Measurements from ENCODE around the gene GPR4.

GPR4 gene

DNA sequence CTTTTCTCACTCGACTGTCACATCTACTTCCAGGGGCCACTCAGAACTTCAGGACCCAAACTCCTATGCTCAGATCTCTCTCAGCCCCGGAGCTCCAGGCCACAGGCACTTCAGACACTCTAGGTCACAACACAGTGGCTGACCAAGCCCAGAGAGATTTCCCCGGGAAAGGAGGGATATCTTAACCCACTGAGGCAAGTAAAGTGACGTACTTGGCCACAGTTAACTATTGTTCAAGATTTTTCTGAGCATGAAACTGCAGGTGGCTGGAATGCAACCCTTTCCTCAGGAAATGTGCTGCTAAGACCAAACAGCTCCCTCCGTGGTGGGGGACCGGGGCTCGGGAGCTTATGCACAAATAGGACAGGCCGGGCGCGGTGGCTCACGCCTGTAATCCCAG, 41.3 kb downstream of the GPR4 start:
- H3K27ac ChIP-seq (ENCODE audit: low read depth, low read length), result no peak overlapping the region
- no peak overlapping the region for H3K9ac ChIP-seq (ENCODE audit: low read length)

DNA sequence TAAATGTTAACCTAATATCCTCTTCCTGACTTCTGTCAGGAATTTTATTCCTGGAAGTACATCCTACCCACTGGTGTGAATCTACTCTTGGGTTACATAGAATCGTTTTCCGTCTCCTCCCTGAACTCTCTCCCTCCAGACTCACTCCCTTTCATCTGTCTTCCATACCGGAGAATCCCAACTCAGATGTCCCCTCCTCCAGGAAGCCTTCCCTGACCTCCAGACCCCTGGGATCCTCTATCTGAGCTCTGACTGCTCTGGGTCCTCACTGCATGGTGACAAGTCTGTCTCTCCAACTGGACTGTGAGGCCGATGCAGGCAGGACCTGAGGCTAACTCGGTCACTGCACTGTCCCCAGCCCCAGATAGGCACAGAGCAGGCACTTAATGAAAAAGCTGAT, 42.0 kb downstream of the GPR4 start:
- Histone ChIP-seq H3K27ac (ENCODE audit: low read depth, low read length) (no peak overlapping the region), H3K9me3 (ENCODE audit: low read length) (no peaks in the 10 kb centered on the region), H3K27me3 (ENCODE audit: control insufficient read depth in 1 of 2, insufficient read depth in 2 of 2, low read length in 2 of 2) (no peaks in the 10 kb centered on the region), H3K9ac (ENCODE audit: low read length) (no peak overlapping the region), H3K4me1 (ENCODE audit: insufficient read depth, low read length) (no peaks in the 10 kb centered on the region), H3K4me3 (ENCODE audit: low read depth in 1 of 2, low read length in 2 of 2) (no peak overlapping the region), H3K36me3 (ENCODE audit: insufficient read depth, low read length) (no peaks in the 10 kb centered on the region)

More for the DNA sequence above, 41.3 kb downstream of the GPR4 start:
- Histone ChIP-seq H3K4me3 (ENCODE audit: low read depth in 1 of 2, low read length in 2 of 2) (no peak overlapping the region), H3K36me3 (ENCODE audit: insufficient read depth, low read length) (no peaks in the 10 kb centered on the region), H3K4me1 (ENCODE audit: insufficient read depth, low read length) (no peaks in the 10 kb centered on the region), H3K27me3 (ENCODE audit: control insufficient read depth in 1 of 2, insufficient read depth in 2 of 2, low read length in 2 of 2) (no peaks in the 10 kb centered on the region), H3K9me3 (ENCODE audit: low read length) (no peaks in the 10 kb centered on the region)

DNA sequence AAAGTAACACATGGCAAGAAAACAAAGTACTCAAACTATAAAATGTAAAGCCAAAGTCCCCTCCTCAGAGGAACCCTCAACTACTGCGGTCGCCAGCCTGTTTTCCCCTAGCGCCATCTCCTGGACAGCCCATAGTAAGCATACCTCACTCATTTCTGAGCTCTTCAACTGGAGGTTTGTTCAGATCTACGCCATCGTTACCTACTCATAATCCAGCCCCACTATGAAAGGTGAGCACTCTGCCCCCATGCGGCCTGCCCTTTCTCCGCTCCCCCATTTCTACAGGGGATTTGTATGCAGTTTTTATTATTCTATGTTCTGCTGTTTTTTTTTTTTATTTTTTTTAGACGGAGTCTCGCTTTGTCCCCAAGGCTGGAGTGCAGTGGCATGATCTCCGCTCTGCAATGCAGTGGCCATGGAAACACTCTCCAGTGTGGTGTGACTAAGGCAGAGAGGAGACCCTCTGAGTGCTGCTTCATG, 43.6 kb downstream of the GPR4 start:
- Histone ChIP-seq H3K27me3 (ENCODE audit: control insufficient read depth in 1 of 2, insufficient read depth in 2 of 2, low read length in 2 of 2) (no peaks in the 10 kb centered on the region), H3K27ac (ENCODE audit: low read depth, low read length) (no peak overlapping the region), H3K36me3 (ENCODE audit: insufficient read depth, low read length) (no peaks in the 10 kb centered on the region), H3K4me3 (ENCODE audit: low read depth in 1 of 2, low read length in 2 of 2) (no peak overlapping the region), H3K9ac (ENCODE audit: low read length) (no peak overlapping the region), H3K9me3 (ENCODE audit: low read length) (no peaks in the 10 kb centered on the region), H3K4me1 (ENCODE audit: insufficient read depth, low read length) (no peaks in the 10 kb centered on the region)

DNA sequence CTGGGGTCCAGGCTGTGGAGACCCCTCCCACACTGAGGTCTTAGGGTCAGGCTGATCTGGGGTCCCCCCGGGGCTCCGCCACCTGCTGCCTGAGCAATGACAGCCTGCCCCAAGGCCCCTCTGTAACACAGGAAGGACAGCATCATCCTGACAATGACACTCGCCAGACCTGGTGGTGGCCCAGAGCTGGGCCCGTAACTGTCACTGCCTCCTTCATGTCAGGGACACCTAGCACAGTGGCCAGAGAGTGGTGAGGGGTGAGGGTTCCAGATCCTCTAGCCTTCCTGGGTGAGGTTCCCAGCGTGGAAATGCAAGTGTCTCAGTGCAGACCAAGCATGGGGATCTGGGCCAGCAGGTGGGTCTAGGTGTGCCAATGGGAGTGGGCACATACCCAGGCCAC, 45.2 kb downstream of the GPR4 start:
- Histone ChIP-seq H3K27me3 (ENCODE audit: control insufficient read depth in 1 of 2, insufficient read depth in 2 of 2, low read length in 2 of 2) (no peaks in the 10 kb centered on the region), H3K4me3 (ENCODE audit: low read depth in 1 of 2, low read length in 2 of 2) (no peak overlapping the region), H3K9ac (ENCODE audit: low read length) (no peak overlapping the region), H3K36me3 (ENCODE audit: insufficient read depth, low read length) (no peaks in the 10 kb centered on the region), H3K27ac (ENCODE audit: low read depth, low read length) (no peak overlapping the region), H3K4me1 (ENCODE audit: insufficient read depth, low read length) (no peaks in the 10 kb centered on the region), H3K9me3 (ENCODE audit: low read length) (no peaks in the 10 kb centered on the region)

DNA sequence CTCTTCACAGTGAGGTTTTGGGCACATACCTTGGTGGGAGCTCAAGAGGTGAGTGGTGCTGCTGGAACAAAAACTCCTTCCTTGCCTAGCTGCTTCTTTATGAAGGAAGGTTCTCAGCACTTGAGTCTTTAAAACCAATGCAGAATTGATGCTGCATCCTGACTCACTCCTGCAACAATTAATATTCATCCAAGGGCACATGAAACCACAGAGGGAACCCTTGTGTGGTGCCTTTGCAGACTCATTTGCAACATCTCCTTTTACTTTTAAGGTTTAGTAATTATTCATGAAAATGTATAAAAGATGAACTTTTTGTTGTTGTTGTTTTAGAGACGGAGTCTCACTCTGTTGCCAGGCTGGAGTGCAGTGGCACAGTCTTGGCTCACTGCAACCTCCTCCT, 47.5 kb downstream of the GPR4 start:
- Histone ChIP-seq H3K4me3 (ENCODE audit: low read depth in 1 of 2, low read length in 2 of 2) (no peak overlapping the region), H3K27me3 (ENCODE audit: control insufficient read depth in 1 of 2, insufficient read depth in 2 of 2, low read length in 2 of 2) (no peaks in the 10 kb centered on the region), H3K36me3 (ENCODE audit: insufficient read depth, low read length) (no peaks in the 10 kb centered on the region), H3K9me3 (ENCODE audit: low read length) (no peaks in the 10 kb centered on the region), H3K27ac (ENCODE audit: low read depth, low read length) (no peak overlapping the region), H3K9ac (ENCODE audit: low read length) (no peak overlapping the region), H3K4me1 (ENCODE audit: insufficient read depth, low read length) (no peaks in the 10 kb centered on the region)

DNA sequence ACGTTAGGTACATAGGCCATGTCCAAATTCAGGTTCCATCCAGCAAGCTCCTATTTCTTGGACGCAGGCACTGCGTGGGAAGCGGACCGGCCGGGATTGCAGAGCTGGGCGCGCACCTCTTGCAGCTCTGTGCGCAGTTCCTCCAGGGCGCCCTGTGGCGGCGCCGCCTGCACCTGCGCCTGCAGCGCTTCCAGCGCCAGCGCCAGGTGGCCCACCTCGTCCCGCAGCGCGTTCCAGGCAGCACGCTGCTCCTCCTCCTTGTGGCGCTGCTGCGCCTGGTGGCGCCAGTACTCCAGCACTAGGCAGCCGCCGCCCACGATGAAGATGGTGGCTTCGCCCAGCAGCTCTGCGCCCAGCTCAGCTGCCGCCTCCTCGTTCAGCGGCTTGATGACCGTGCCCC, 48.5 kb downstream of the GPR4 start:
- Histone ChIP-seq H3K9me3 (ENCODE audit: low read length) (no peaks in the 10 kb centered on the region), H3K9ac (ENCODE audit: low read length) (no peak overlapping the region), H3K27me3 (ENCODE audit: control insufficient read depth in 1 of 2, insufficient read depth in 2 of 2, low read length in 2 of 2) (no peaks in the 10 kb centered on the region), H3K36me3 (ENCODE audit: insufficient read depth, low read length) (no peaks in the 10 kb centered on the region), H3K4me1 (ENCODE audit: insufficient read depth, low read length) (no peaks in the 10 kb centered on the region), H3K27ac (ENCODE audit: low read depth, low read length) (no peak overlapping the region), H3K4me3 (ENCODE audit: low read depth in 1 of 2, low read length in 2 of 2) (no peak overlapping the region)

DNA sequence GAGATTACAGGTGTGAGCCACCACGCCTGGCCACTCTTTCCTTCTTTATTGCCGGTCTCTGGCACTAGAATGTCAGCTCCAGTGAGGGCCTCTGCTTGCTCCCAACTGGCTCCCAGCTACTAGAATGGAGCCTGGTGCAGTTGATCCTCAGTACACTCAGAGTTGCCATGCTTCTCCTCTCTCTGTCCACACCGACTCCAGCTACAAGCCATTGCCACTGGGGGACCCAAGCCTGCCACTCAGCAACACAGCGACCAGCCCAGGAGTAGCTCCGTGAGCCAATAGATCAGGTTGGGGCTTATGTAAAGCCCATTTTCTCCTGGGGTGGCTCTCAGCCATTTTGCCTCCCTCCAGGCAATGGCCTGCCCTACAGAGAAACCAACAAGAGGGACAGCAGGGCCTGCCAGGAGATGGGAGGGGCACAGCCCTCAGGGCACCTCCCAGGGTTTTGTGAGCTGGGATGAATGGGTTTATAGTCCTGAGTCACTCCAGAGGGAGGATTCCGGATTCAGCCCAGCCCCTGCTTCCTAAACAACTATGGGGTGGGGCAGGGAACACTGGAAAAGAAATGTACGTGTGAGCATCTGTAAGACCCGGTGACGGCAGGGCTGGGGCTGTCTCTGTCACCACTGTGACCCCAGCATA, 53.9 kb downstream of the GPR4 start:
- Histone ChIP-seq H3K36me3 (ENCODE audit: insufficient read depth, low read length) (no peaks in the 10 kb centered on the region), H3K4me1 (ENCODE audit: insufficient read depth, low read length) (no peaks in the 10 kb centered on the region), H3K9ac (ENCODE audit: low read length) (no peak overlapping the region), H3K9me3 (ENCODE audit: low read length) (no peaks in the 10 kb centered on the region), H3K4me3 (ENCODE audit: low read depth in 1 of 2, low read length in 2 of 2) (no peak overlapping the region), H3K27ac (ENCODE audit: low read depth, low read length) (no peak overlapping the region), H3K27me3 (ENCODE audit: control insufficient read depth in 1 of 2, insufficient read depth in 2 of 2, low read length in 2 of 2) (no peaks in the 10 kb centered on the region)

DNA sequence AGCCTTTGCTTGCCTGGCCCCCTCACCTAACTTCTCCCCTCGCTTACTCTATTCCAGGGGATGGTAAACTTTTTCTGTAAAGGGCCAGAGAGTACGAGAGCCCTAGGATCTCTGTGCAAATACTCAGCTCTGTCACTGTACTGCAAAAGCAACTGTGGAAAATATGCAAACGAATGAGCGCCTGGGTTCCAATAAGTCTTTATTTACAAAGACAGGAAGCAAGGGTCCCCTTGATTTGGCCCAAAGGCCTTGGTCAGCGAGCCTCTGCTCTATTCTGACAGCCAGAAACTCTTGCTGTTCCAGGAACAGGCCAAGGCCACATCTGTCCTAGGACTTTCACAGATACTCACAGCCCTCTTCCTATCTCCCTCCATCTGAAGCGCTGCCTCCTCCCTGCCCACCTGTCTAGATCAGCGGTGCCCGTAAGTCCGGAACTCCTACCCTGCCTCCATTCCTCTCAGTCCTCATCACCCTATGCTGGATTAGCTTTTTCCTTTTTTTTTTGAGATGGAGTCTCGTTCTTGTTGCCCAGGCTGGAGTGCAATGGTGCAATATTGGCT, 54.7 kb downstream of the GPR4 start:
- no peaks in the 10 kb centered on the region for H3K4me1 ChIP-seq (ENCODE audit: insufficient read depth, low read length)
- no peak overlapping the region for H3K9ac ChIP-seq (ENCODE audit: low read length)
- H3K4me3 ChIP-seq (ENCODE audit: low read depth in 1 of 2, low read length in 2 of 2), result no peak overlapping the region
- no peaks in the 10 kb centered on the region for H3K36me3 ChIP-seq (ENCODE audit: insufficient read depth, low read length)
- H3K27ac ChIP-seq (ENCODE audit: low read depth, low read length), result no peak overlapping the region
- H3K27me3 ChIP-seq (ENCODE audit: control insufficient read depth in 1 of 2, insufficient read depth in 2 of 2, low read length in 2 of 2), result no peaks in the 10 kb centered on the region
- no peaks in the 10 kb centered on the region for H3K9me3 ChIP-seq (ENCODE audit: low read length)

DNA sequence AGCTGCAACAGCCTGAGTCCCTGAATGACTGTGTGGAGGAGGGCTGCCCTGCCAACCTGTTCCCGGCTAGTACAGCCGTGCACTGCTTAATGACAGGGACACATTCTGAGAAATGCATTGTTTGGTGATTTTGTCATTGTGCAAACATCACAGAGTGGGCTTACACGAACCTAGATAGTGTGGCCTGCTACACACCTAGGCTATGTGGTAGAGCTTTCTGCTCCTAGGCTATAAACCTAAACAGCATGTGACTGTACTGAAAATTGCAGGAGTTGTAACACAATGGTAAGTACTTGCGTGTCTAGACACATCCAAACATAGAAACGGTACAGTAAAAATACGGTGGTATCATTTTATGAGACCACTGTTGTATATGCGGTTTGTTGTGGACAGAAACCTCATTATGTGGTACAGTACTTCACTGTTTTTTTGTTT, 59.8 kb downstream of the GPR4 start:
- Histone ChIP-seq H3K9me3 (ENCODE audit: low read length) (no peaks in the 10 kb centered on the region), H3K27ac (ENCODE audit: low read depth, low read length) (no peak overlapping the region), H3K36me3 (ENCODE audit: insufficient read depth, low read length) (no peaks in the 10 kb centered on the region), H3K27me3 (ENCODE audit: control insufficient read depth in 1 of 2, insufficient read depth in 2 of 2, low read length in 2 of 2) (no peaks in the 10 kb centered on the region), H3K4me3 (ENCODE audit: low read depth in 1 of 2, low read length in 2 of 2) (no peak overlapping the region), H3K4me1 (ENCODE audit: insufficient read depth, low read length) (no peaks in the 10 kb centered on the region), H3K9ac (ENCODE audit: low read length) (no peak overlapping the region)
